ENCODE results near the gene TBL3. TPM values are rescaled to one million over a fixed set of nuclear protein-coding genes. Genes with fewer than 3 reads are reported as not detected.

Gene TBL3
- total RNA-seq, 1 experiment from 2014 or later: 73.4 TPM

- TF ChIP-seq HMGXB4 (CRISPR knock-in tag; IDR thresholded peaks at IDR 0.05) (peak; percentile 96), ZNF232 (CRISPR knock-in tag; IDR thresholded peaks at IDR 0.05) (peak; percentile 88), RELA (CRISPR knock-in tag; IDR thresholded peaks at IDR 0.05; ENCODE audit: borderline replicate concordance) (no peak)
- TF ChIP-seq, protein P1, sequence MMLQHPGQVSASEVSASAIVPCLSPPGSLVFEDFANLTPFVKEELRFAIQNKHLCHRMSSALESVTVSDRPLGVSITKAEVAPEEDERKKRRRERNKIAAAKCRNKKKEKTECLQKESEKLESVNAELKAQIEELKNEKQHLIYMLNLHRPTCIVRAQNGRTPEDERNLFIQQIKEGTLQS (CRISPR knock-in tag; conservative IDR thresholded peaks at IDR 0.05): no peak
These were observed 12.4 kb upstream of the TBL3 start, which contains the start of gene NDUFB10 (continued) for GRCh38 chr16:1959269-1960039.

GRCh38 chr16:1960665-1961630 is 10.9 kb upstream of the TBL3 start:
- DNase-seq (ENCODE audit: low spot score) (no peak), ATAC-seq (peak; percentile 17)
- H3K36me3 Mint-ChIP-seq: peaks cover 35% of the 10 kb centered on the region
- peak overlapping the region; percentile 77 for H3K27ac Mint-ChIP-seq
- peaks cover 39% of the 10 kb centered on the region for H3K4me1 Mint-ChIP-seq
- ChIA-PET CTCF (interaction anchor here (0.5 to 1.7 kb wide), 7 partner anchors 14 to 178 kb away, joined by 3 to 6 read pairs (median 4); partner anchors contain the start of genes NUBP2 and SPSB3), POLR2A (interaction anchor here (0.9 to 2.0 kb wide), 8 partner anchors 10 to 194 kb away, joined by 3 to 10 read pairs (median 4); partner anchors contain the start of genes NOXO1, NTHL1, TBL3 and TRAF7)
- H3K9me3 Mint-ChIP-seq: no peaks in the 10 kb centered on the region
- H3K27me3 Mint-ChIP-seq (ENCODE audit: low read depth): peaks cover 3% of the 10 kb centered on the region; the same call in 1 of the 2 replicates
- H3K4me3 Mint-ChIP-seq: peak overlapping the region; percentile 93
- TF ChIP-seq, protein P2, sequence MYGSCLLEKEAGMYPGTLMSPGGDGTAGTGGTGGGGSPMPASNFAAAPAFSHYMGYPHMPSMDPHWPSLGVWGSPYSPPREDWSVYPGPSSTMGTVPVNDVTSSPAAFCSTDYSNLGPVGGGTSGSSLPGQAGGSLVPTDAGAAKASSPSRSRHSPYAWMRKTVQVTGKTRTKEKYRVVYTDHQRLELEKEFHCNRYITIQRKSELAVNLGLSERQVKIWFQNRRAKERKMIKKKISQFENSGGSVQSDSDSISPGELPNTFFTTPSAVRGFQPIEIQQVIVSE (CRISPR knock-in tag; IDR thresholded peaks at IDR 0.05; ENCODE audit: borderline replicate concordance): no peak
- TF ChIP-seq, protein P3, sequence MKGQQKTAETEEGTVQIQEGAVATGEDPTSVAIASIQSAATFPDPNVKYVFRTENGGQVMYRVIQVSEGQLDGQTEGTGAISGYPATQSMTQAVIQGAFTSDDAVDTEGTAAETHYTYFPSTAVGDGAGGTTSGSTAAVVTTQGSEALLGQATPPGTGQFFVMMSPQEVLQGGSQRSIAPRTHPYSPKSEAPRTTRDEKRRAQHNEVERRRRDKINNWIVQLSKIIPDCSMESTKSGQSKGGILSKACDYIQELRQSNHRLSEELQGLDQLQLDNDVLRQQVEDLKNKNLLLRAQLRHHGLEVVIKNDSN (CRISPR knock-in tag; IDR thresholded peaks at IDR 0.05): peak; percentile 11; the same call in 1 of the 2 replicates
- TF ChIP-seq IRF1 (CRISPR knock-in tag; IDR thresholded peaks at IDR 0.05) (no peak), SMAD4 (CRISPR knock-in tag; IDR thresholded peaks at IDR 0.05) (peak; percentile 67; the same call in 1 of the 2 replicates), ZNF396 (CRISPR knock-in tag; IDR thresholded peaks at IDR 0.05; ENCODE audit: borderline replicate concordance) (no peak), ZNF121 (CRISPR knock-in tag; IDR thresholded peaks at IDR 0.05) (no peak), PRDM15 (CRISPR knock-in tag; IDR thresholded peaks at IDR 0.05) (no peak), FOXP4 (CRISPR knock-in tag; IDR thresholded peaks at IDR 0.05) (no peak), SP1 (CRISPR knock-in tag; conservative IDR thresholded peaks at IDR 0.05) (0 out of 2 replicates have a peak, but pooled peaks have one; percentile 25), PRRX2 (CRISPR knock-in tag; IDR thresholded peaks at IDR 0.05) (peak; percentile 97)
- TF ChIP-seq, protein P4, sequence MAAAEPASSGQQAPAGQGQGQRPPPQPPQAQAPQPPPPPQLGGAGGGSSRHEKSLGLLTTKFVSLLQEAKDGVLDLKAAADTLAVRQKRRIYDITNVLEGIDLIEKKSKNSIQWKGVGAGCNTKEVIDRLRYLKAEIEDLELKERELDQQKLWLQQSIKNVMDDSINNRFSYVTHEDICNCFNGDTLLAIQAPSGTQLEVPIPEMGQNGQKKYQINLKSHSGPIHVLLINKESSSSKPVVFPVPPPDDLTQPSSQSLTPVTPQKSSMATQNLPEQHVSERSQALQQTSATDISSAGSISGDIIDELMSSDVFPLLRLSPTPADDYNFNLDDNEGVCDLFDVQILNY (CRISPR knock-in tag; IDR thresholded peaks at IDR 0.05): no peak
- TF ChIP-seq, protein P1 (CRISPR knock-in tag; conservative IDR thresholded peaks at IDR 0.05): no peak
- TF ChIP-seq, protein P5, sequence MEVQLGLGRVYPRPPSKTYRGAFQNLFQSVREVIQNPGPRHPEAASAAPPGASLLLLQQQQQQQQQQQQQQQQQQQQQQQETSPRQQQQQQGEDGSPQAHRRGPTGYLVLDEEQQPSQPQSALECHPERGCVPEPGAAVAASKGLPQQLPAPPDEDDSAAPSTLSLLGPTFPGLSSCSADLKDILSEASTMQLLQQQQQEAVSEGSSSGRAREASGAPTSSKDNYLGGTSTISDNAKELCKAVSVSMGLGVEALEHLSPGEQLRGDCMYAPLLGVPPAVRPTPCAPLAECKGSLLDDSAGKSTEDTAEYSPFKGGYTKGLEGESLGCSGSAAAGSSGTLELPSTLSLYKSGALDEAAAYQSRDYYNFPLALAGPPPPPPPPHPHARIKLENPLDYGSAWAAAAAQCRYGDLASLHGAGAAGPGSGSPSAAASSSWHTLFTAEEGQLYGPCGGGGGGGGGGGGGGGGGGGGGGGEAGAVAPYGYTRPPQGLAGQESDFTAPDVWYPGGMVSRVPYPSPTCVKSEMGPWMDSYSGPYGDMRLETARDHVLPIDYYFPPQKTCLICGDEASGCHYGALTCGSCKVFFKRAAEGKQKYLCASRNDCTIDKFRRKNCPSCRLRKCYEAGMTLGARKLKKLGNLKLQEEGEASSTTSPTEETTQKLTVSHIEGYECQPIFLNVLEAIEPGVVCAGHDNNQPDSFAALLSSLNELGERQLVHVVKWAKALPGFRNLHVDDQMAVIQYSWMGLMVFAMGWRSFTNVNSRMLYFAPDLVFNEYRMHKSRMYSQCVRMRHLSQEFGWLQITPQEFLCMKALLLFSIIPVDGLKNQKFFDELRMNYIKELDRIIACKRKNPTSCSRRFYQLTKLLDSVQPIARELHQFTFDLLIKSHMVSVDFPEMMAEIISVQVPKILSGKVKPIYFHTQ (CRISPR knock-in tag; IDR thresholded peaks at IDR 0.05): peak; percentile 95
